CD14-positive monocyte (primary cell): ENCODE data around the gene CCDC38. TPM values are rescaled to one million over a fixed set of nuclear protein-coding genes. Genes with fewer than 3 reads are reported as not detected.
A peak's percentile ranks its signal among the peaks of the same experiment; 100 is the strongest.

Source experiments
- DNase-seq, 3 donors: peaks; one replicate each; pipeline ENCODE4 v3.0.0-alpha.2; 2011 to 2022
- H2AFZ ChIP-seq: 2 replicates; pipeline ENCODE4 v1.6.0; 2012; ENCODE audit warnings: mild to moderate bottlenecking, low read depth, low read length, inconsistent platforms; ENCODE audit not compliant: insufficient read depth, poor library complexity, severe bottlenecking
- H3K27ac ChIP-seq, 2 donors: 1 replicate in 1 of 2; 2 replicates in 1 of 2; pipeline ENCODE4 v1.5.1; 2012 to 2013; ENCODE audit warnings: low read length in 2 of 2, control low read depth in 1 of 2, inconsistent platforms in 1 of 2, low read depth in 1 of 2, mild to moderate bottlenecking in 1 of 2
- H3K27me3 ChIP-seq, 2 donors: one replicate each; pipeline versions ENCODE4 v1.6.0 to v1.6.1; 2011 to 2013; ENCODE audit warnings: low read length in 2 of 2; ENCODE audit not compliant: control insufficient read depth in 2 of 2, insufficient read depth in 2 of 2
- H3K36me3 ChIP-seq, 2 donors: replicated peaks in 1 of 2; 1 replicate in 1 of 2; 2 replicates in 1 of 2; pipeline versions ENCODE4 v1.5.1 to v1.6.1; 2012 to 2013; ENCODE audit warnings: low read length in 2 of 2, control low read depth in 1 of 2, inconsistent platforms in 1 of 2, mild to moderate bottlenecking in 1 of 2; ENCODE audit not compliant: insufficient read depth in 2 of 2, control insufficient read depth in 1 of 2
- H3K4me1 ChIP-seq, 2 donors: 1 replicate in 1 of 2; 2 replicates in 1 of 2; pipeline versions ENCODE4 v1.5.1 to v1.6.1; 2012 to 2013; ENCODE audit warnings: low read length in 2 of 2, control low read depth in 1 of 2, inconsistent platforms in 1 of 2, mild to moderate bottlenecking in 1 of 2, moderate library complexity in 1 of 2; ENCODE audit not compliant: insufficient read depth in 2 of 2, control insufficient read depth in 1 of 2
- H3K4me2 ChIP-seq: replicated peaks from 2 replicates; pipeline ENCODE3; 2012; ENCODE audit warnings: low read length, moderate library complexity, mild to moderate bottlenecking; ENCODE audit not compliant: poor library complexity, severe bottlenecking; ENCODE audit errors: extremely low read depth
- H3K4me3 ChIP-seq, 3 experiments: fragments of 200-600 bp in 1 of 3; sonication (generic) in 1 of 3; replicated peaks in 1 of 3; 1 replicate in 2 of 3; 2 replicates in 1 of 3; pipeline ENCODE4 v1.5.1; 2011 to 2013; ENCODE audit warnings: low read length in 3 of 3, mild to moderate bottlenecking in 3 of 3, control low read depth in 2 of 3, low read depth in 2 of 3, inconsistent platforms in 1 of 3, moderate library complexity in 1 of 3
- H3K79me2 ChIP-seq: 2 replicates; pipeline ENCODE4 v1.6.0; 2012; ENCODE audit warnings: mild to moderate bottlenecking, control low read depth, inconsistent platforms, low read length, moderate library complexity; ENCODE audit not compliant: insufficient read depth
- H3K9ac ChIP-seq: 2 replicates; pipeline ENCODE4 v1.6.0; 2017; ENCODE audit warnings: low read length, mild to moderate bottlenecking; ENCODE audit not compliant: insufficient read depth, poor library complexity, severe bottlenecking
- H3K9me3 ChIP-seq, 2 donors: replicated peaks in 1 of 2; 1 replicate in 1 of 2; 2 replicates in 1 of 2; pipeline versions ENCODE4 v1.5.1 to v1.6.1; 2012 to 2013; ENCODE audit warnings: low read length in 2 of 2, control low read depth in 1 of 2; ENCODE audit not compliant: control insufficient read depth in 1 of 2, insufficient read depth in 1 of 2
- H4K20me1 ChIP-seq: 2 replicates; pipeline ENCODE4 v1.6.0; 2012; ENCODE audit warnings: mild to moderate bottlenecking, low read length, control low read depth, moderate library complexity; ENCODE audit not compliant: insufficient read depth
- H3K27ac Mint-ChIP-seq, 7 donors: one replicate each; pipeline ENCODE4 v1.8.0; 2020; ENCODE audit warnings: mild to moderate bottlenecking in 7 of 7, mixed read lengths in 7 of 7, moderate library complexity in 6 of 7, inconsistent platforms in 2 of 7
- H3K27me3 Mint-ChIP-seq, 3 donors: one replicate each; pipeline ENCODE4 v1.8.0; 2021 to 2022; ENCODE audit warnings: low read depth in 3 of 3, mild to moderate bottlenecking in 3 of 3, mixed read lengths in 3 of 3, moderate library complexity in 3 of 3, inconsistent platforms in 1 of 3
- H3K36me3 Mint-ChIP-seq, 2 donors: one replicate each; pipeline ENCODE4 v1.8.0; 2020; ENCODE audit warnings: mixed read lengths in 2 of 2, inconsistent platforms in 1 of 2, mild to moderate bottlenecking in 1 of 2
- H3K4me1 Mint-ChIP-seq: one replicate; pipeline ENCODE4 v1.8.0; 2020; ENCODE audit warnings: mild to moderate bottlenecking, mixed read lengths
- H3K4me3 Mint-ChIP-seq, 2 donors: one replicate each; pipeline ENCODE4 v1.8.0; 2020; ENCODE audit warnings: mild to moderate bottlenecking in 2 of 2, mixed read lengths in 2 of 2, moderate library complexity in 1 of 2
- H3K9me3 Mint-ChIP-seq, 7 donors: one replicate each; pipeline ENCODE4 v1.8.0; 2020 to 2022; ENCODE audit warnings: mixed read lengths in 7 of 7, mild to moderate bottlenecking in 6 of 7, moderate library complexity in 6 of 7, inconsistent platforms in 2 of 7
- WGBS: methylation state at CpG from one replicate; pipeline ENCODE4 v1.1.5; 2013; ENCODE audit warnings: missing lambda C conversion rate; ENCODE audit not compliant: insufficient coverage; 5-methylcytosine and 5-hydroxymethylcytosine counted together
- intact Hi-C, 2 donors: fragments of 100-400 bp; cut with micrococcal nuclease; formaldehyde crosslinking; loops; one replicate each; pipeline versions ENCODE4 v1.15.0 to v1.15.1; 2023
- polyA minus RNA-seq: library from RNA; depleted of rRNA, polyadenylated mRNA; stranded (reverse); fragments of >200 nt; gene quantifications from 2 replicates; pipeline ENCODE4 v1.2.3, GENCODE V29; 2012
- polyA plus RNA-seq, 3 donors: library from polyadenylated mRNA; depleted of rRNA in 1 of 3; unstranded in 2 of 3; stranded (reverse) in 1 of 3; fragments of 300-500 nt in 2 of 3; fragments of >200 nt in 1 of 3; fragmentation: Illumina TruSeq in 2 of 3; gene quantifications; 1 replicate in 2 of 3; 2 replicates in 1 of 3; pipeline ENCODE4 v1.2.3, GENCODE V29; 2012 to 2021
- total RNA-seq, 12 experiments: library from RNA in 1 of 12; stranded (reverse) in 1 of 12; fragments of 120-200 nt in 1 of 12; gene quantifications; one replicate each; pipeline ENCODE4 v1.2.4 and lab custom pipeline; 2013 to 2026; ENCODE audit warnings: mixed read lengths in 6 of 12, inconsistent platforms in 1 of 12
- TF ChIP-seq, protein P1 (sequence below): fragments of 200-600 bp; IDR thresholded peaks from one replicate; pipeline ENCODE4 v1.8.0; 2022; ENCODE audit warnings: antibody characterized with exemption, mild to moderate bottlenecking

The CCDC38 gene
- total RNA-seq (2013) = not detected
- polyA plus RNA-seq (not detected), polyA minus RNA-seq (not detected in 2 replicates), total RNA-seq (lab: John Stamatoyannopoulos, UW) (0 to 1.8 (median 0) reads per million in 11 experiments)

DNA sequence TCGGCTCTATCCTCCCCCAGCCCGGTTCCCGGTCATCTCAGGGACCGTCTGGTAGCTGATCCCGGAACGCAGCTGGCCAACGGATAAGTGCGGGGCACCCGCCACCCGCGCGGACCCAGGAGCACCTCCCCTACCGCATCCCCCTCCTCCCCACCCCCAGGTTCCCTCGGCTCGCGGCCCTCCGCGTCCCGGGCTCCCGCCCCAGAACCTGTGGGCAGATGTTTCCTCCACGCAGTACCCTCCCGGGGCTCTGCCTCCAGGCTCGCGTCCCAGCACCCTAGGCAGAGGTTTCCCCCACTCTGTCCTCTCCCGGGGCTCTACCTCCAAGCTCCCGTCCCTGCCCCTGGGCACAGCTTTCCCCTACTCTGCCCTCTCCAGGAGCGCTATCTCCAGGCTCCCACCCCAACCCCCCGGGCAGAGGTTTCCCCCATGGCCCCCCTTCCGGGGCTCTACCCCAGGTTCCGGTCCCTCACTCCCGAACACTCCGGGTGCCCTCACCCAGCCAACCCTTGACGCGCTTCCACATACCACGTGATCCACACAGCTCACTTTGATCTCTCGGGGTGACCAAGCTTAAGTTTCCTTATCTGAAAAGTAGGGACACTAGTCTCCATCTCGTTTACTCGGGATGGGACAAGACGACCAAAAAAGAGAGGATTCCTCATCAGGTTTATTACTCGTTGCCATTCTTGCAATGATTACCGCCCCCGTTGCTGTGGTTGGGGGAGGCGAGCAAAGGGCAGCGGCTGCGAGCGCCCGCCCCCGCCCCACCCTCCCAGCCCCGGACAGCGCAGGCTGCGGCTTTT, at the start of gene CCDC38:
Gene CCDC38 (minus strand): TSS at position 91 of the 806 bp plus-strand sequence. CDS start 6,105 bp downstream, outside the sequence.
- Histone ChIP-seq H3K4me1 (peaks cover 12 to 15% of the 10 kb centered on the region in 2 donors), H4K20me1 (no peaks in the 10 kb centered on the region), H3K4me3 (peak within 1 kb of the TSS; percentile 58 to 97 (median 78)), H3K36me3 (no peaks in the 10 kb centered on the region), H3K9ac (peak within 1 kb of the TSS; percentile 77), H2AFZ (peak within 1 kb of the TSS; percentile 95), H3K9me3 (no peaks in the 10 kb centered on the region), H3K4me2 (peak within 1 kb of the TSS; percentile 89), H3K27me3 (no peaks in the 10 kb centered on the region), H3K27ac (peak within 1 kb of the TSS; percentile 10 to 77), H3K79me2 (no peaks in the 10 kb centered on the region)
- intact Hi-C loops = loop anchor here in 1 of 2 donors (5.0 kb wide), 1 partner anchor 80 kb away; no protein-coding TSS in a partner anchor
- peak within 1 kb of the TSS; percentile 50 to 90 (median 80) for H3K27ac Mint-ChIP-seq
- peak within 1 kb of the TSS; percentile 88 to 96 for H3K4me3 Mint-ChIP-seq
- no peaks in the 10 kb centered on the region for H3K9me3 Mint-ChIP-seq
- WGBS = 0% methylated on average over 46 of the region's 51 CpGs
- peaks cover 0 to 4% (median 2%) of the 10 kb centered on the region in 3 donors for H3K27me3 Mint-ChIP-seq
- H3K4me1 Mint-ChIP-seq = peaks cover 11% of the 10 kb centered on the region
- TF ChIP-seq, protein P1, sequence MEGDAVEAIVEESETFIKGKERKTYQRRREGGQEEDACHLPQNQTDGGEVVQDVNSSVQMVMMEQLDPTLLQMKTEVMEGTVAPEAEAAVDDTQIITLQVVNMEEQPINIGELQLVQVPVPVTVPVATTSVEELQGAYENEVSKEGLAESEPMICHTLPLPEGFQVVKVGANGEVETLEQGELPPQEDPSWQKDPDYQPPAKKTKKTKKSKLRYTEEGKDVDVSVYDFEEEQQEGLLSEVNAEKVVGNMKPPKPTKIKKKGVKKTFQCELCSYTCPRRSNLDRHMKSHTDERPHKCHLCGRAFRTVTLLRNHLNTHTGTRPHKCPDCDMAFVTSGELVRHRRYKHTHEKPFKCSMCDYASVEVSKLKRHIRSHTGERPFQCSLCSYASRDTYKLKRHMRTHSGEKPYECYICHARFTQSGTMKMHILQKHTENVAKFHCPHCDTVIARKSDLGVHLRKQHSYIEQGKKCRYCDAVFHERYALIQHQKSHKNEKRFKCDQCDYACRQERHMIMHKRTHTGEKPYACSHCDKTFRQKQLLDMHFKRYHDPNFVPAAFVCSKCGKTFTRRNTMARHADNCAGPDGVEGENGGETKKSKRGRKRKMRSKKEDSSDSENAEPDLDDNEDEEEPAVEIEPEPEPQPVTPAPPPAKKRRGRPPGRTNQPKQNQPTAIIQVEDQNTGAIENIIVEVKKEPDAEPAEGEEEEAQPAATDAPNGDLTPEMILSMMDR = no peak
- H3K36me3 Mint-ChIP-seq = no peaks in the 10 kb centered on the region
- DNase-seq = peak; percentile 57 to 72 (median 70)

DNA sequence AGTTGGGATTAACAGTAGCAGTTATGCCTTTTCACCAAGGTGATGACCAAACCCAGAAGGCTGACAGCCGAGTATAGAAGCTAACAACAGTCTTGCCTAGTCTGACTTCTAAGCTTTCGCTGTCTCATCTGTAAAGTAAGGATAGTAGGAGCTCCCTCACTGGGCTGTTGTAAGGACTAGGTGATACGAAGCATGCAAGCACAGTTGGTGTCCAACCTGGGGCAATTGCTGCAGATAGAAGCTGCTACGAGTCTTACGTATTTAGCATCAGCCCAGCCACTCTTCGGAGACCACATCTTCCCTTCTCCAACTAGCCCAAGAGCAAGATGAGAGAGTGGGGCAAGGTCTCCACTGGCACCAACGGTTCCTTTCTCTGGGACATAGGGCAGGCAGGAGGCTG, 47.7 kb upstream of the CCDC38 start:
- Histone ChIP-seq H3K27ac (peak overlapping the region in 1 of 2 donors; percentile 38), H3K9me3 (no peaks in the 10 kb centered on the region), H3K36me3 (peaks cover 66 to 85% of the 10 kb centered on the region in 2 donors), H4K20me1 (no peaks in the 10 kb centered on the region), H3K4me2 (no peak overlapping the region), H3K4me3 (no peak overlapping the region), H3K27me3 (no peaks in the 10 kb centered on the region), H2AFZ (no peak overlapping the region), H3K79me2 (peaks cover 19% of the 10 kb centered on the region), H3K9ac (no peak overlapping the region), H3K4me1 (peaks cover 12 to 13% of the 10 kb centered on the region in 2 donors)
- Mint-ChIP-seq H3K4me3 (no peak overlapping the region), H3K27ac (no peak overlapping the region), H3K27me3 (no peaks in the 10 kb centered on the region), H3K36me3 (peaks cover 75 to 91% of the 10 kb centered on the region in 2 donors), H3K9me3 (no peaks in the 10 kb centered on the region), H3K4me1 (peaks cover 23% of the 10 kb centered on the region)
- TF ChIP-seq, protein P1 = no peak
- DNase-seq = no peak
- WGBS = 89% methylated on average over 2 of the region's 7 CpGs
- intact Hi-C loops = loop anchor here in 1 of 2 donors (10.0 kb wide), 1 partner anchor 55 kb away; no protein-coding TSS in a partner anchor
